ENCODE data around the gene SSBP4. TPM values are rescaled to one million over a fixed set of nuclear protein-coding genes. Genes with fewer than 3 reads are reported as not detected.

The SSBP4 gene
- total and polyA plus RNA-seq, 2 donors (not counting 3 experiments of a cell fraction or from before 2014, with no cell fraction given): 89.6 to 151 TPM

- no TSS peak for BruUV-seq (replicated peaks)
- DNase-seq (ENCODE audit: low read depth, low spot score) (no peak), FAIRE-seq (no peak)
- intact Hi-C loops (cut with micrococcal nuclease): no loop called here
- no peak overlapping the region for H3K4me2 ChIP-seq (ENCODE audit: insufficient read depth, low read length)
- POLR2A ChIA-PET: no interaction called here
- peaks cover 15% of the 10 kb centered on the region for H3K4me1 ChIP-seq (ENCODE audit: control insufficient read depth, extremely low read depth, insufficient read depth, low read length)
- no peaks in the 10 kb centered on the region for H3K9me3 ChIP-seq (replicated peaks; ENCODE audit: control insufficient read depth, insufficient read depth, low read length)
- no peak overlapping the region for H3K9ac ChIP-seq (replicated peaks; ENCODE audit: extremely low read depth, insufficient read depth, low read length)
- no peak overlapping the region for H3K4me3 ChIP-seq (replicated peaks in 1 of 3; ENCODE audit: insufficient read depth in 1 of 3, low read depth in 1 of 3, low read length in 3 of 3)
- CTCF ChIA-PET: interaction anchor here (0.6 to 1.3 kb wide), 2 partner anchors 12 to 95 kb away, joined by 3 to 7 read pairs; partner anchors contain the start of gene SSBP4
- H3K36me3 ChIP-seq (ENCODE audit: control insufficient read depth in 2 of 2, extremely low read depth in 1 of 2, insufficient read depth in 2 of 2, low read length in 2 of 2): peaks cover 0 to 5% of the 10 kb centered on the region in 2 experiments
- no peak overlapping the region for H3K27ac ChIP-seq (ENCODE audit: insufficient read depth, low read depth, low read length)
- no peaks in the 10 kb centered on the region for H3K9me1 ChIP-seq (replicated peaks; ENCODE audit: control insufficient read depth, extremely low read depth, insufficient read depth, low read length)
- no peak overlapping the region for H2AFZ ChIP-seq (ENCODE audit: low read depth, low read length)
- no peaks in the 10 kb centered on the region for H3K27me3 ChIP-seq (ENCODE audit: control insufficient read depth in 2 of 2, insufficient read depth in 2 of 2, low read length in 2 of 2)
- H4K20me1 ChIP-seq (replicated peaks; ENCODE audit: control insufficient read depth, extremely low read depth, insufficient read depth, low read length): no peaks in the 10 kb centered on the region
- TF ChIP-seq MYC (IDR thresholded peaks at IDR 0.05; ENCODE audit: low read depth, low read length) (no peak), FOS (IDR thresholded peaks at IDR 0.05; ENCODE audit: borderline replicate concordance, insufficient read depth, low read length) (no peak), GATA2 (IDR thresholded peaks at IDR 0.05; ENCODE audit: insufficient read depth, insufficient read length, low read depth, low read length) (no peak), MAX (IDR thresholded peaks at IDR 0.05; ENCODE audit: insufficient read depth, insufficient read length) (no peak), CTCF (IDR thresholded peaks at IDR 0.05; ENCODE audit: extremely low read depth in 1 of 2, insufficient read depth in 1 of 2, low read depth in 1 of 2, low read length in 2 of 2) (no peak)
- peaks cover 8% of the 10 kb centered on the region for H3K79me2 ChIP-seq (ENCODE audit: control insufficient read depth, insufficient read depth, low read length)
- dilution Hi-C loops (cut with MboI; ENCODE audit: extremely low pct_ligation_motif_present, low sequenced_read_pairs): no loop called here
Measured at GRCh38 chr19:18431351-18432197, 12.4 kb downstream of the SSBP4 start.
